HL-60 (cell line): ENCODE results near the gene SLC40A1.

Experiments
- DNase-seq, 2 experiments: peaks; one replicate each; pipeline ENCODE4 v3.0.0-alpha.2; 2010 to 2020; ENCODE audit warnings: low read depth in 1 of 2, low spot score in 1 of 2
- H3K27ac ChIP-seq: fragments of 250-450 bp; sonication (Bioruptor Pico); replicated peaks from 2 replicates; pipeline ENCODE4 v1.5.1; 2020; ENCODE audit warnings: mild to moderate bottlenecking, moderate library complexity
- H3K27me3 ChIP-seq: fragments of 250-450 bp; sonication (Bioruptor Pico); 2 replicates; pipeline ENCODE4 v1.5.1; 2021; ENCODE audit warnings: mild to moderate bottlenecking, moderate library complexity; ENCODE audit not compliant: insufficient read depth, poor library complexity, severe bottlenecking
- H3K4me3 ChIP-seq: replicated peaks from 2 replicates; pipeline ENCODE4 v1.5.1; 2011; ENCODE audit warnings: mild to moderate bottlenecking, control low read depth, low read length; ENCODE audit not compliant: insufficient read depth
- CTCF ChIP-seq: IDR thresholded peaks from one replicate; pipeline ENCODE4 v1.5.1; 2011; ENCODE audit warnings: low read length, control low read depth, inconsistent platforms; ENCODE audit not compliant: insufficient read depth
- GABPA ChIP-seq: IDR thresholded peaks from 2 replicates; pipeline ENCODE4 v1.6.1; 2012; ENCODE audit warnings: low read depth
- POLR2AphosphoS5 ChIP-seq: IDR thresholded peaks from 2 replicates; pipeline ENCODE4 v1.6.1; 2012; ENCODE audit warnings: low read depth
- REST ChIP-seq: IDR thresholded peaks from 2 replicates; pipeline ENCODE4 v1.6.1; 2012; ENCODE audit warnings: low read depth; ENCODE audit not compliant: insufficient replicate concordance
- SPI1 ChIP-seq: IDR thresholded peaks from 2 replicates; pipeline ENCODE4 v1.6.1; 2012; ENCODE audit warnings: low read depth, mild to moderate bottlenecking, borderline replicate concordance

Gene SLC40A1

GRCh38 chr2:189613650-189614420, 33.2 kb upstream of the SLC40A1 start:
- H3K27ac ChIP-seq, result no peak overlapping the region
- no peak overlapping the region for H3K4me3 ChIP-seq
- no peaks in the 10 kb centered on the region for H3K27me3 ChIP-seq
- TF ChIP-seq GABPA, result no peak
- no peak for TF ChIP-seq REST
- TF ChIP-seq POLR2AphosphoS5, result no peak
- no peak for TF ChIP-seq SPI1
- TF ChIP-seq CTCF, result no peak
- DNase-seq, result no peak

- TF ChIP-seq REST (no peak), SPI1 (no peak), POLR2AphosphoS5 (no peak), GABPA (no peak), CTCF (no peak)
- Histone ChIP-seq H3K27ac (no peak overlapping the region), H3K4me3 (no peak overlapping the region), H3K27me3 (no peaks in the 10 kb centered on the region)
- no peak for DNase-seq
These were observed 32.6 kb upstream of the SLC40A1 start for GRCh38 chr2:189613077-189613636.

- Histone ChIP-seq H3K4me3 (no peak overlapping the region), H3K27ac (no peak overlapping the region), H3K27me3 (no peaks in the 10 kb centered on the region)
- no peak for DNase-seq
- TF ChIP-seq CTCF (no peak), GABPA (no peak), POLR2AphosphoS5 (no peak)
These were observed 30.1 kb upstream of the SLC40A1 start for GRCh38 chr2:189610700-189611099.

- Histone ChIP-seq H3K27me3 (no peaks in the 10 kb centered on the region), H3K4me3 (no peak overlapping the region), H3K27ac (no peak overlapping the region)
- no peak for TF ChIP-seq GABPA
- TF ChIP-seq REST, result no peak
- no peak for DNase-seq
These were observed 29.3 kb upstream of the SLC40A1 start for GRCh38 chr2:189609853-189610252.
